ENCODE data around the gene INSYN2A.

DNA sequence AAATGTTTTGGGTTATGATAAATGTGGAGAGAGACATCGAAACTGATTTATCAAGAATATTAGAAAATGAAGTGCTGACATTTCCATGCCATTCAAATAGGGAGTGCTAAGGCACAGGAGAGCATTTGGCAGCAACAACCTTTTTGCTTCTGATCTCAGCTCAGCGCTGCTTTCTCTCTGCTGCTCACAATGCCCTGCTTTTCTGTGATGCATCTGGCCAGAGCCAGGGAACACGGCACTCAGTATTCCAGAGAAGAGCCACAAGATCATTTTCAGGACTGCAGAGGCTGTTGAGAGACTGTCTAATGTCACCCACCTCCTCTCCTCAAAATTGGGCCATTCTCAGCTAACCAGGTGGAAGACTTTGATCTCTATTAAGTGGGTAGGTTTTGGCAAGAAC is 28.1 kb downstream of the INSYN2A start:
- TF ChIP-seq, protein P1, sequence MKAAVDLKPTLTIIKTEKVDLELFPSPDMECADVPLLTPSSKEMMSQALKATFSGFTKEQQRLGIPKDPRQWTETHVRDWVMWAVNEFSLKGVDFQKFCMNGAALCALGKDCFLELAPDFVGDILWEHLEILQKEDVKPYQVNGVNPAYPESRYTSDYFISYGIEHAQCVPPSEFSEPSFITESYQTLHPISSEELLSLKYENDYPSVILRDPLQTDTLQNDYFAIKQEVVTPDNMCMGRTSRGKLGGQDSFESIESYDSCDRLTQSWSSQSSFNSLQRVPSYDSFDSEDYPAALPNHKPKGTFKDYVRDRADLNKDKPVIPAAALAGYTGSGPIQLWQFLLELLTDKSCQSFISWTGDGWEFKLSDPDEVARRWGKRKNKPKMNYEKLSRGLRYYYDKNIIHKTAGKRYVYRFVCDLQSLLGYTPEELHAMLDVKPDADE (IDR thresholded peaks at IDR 0.05), result no peak
- TF ChIP-seq EZH2 (IDR thresholded peaks at IDR 0.05; ENCODE audit: low read depth, unreplicated experiment), result no peak
- TF ChIP-seq ZNF331 (CRISPR knock-in tag; IDR thresholded peaks at IDR 0.05; ENCODE audit: low read depth), result no peak
- TF ChIP-seq, protein P2, sequence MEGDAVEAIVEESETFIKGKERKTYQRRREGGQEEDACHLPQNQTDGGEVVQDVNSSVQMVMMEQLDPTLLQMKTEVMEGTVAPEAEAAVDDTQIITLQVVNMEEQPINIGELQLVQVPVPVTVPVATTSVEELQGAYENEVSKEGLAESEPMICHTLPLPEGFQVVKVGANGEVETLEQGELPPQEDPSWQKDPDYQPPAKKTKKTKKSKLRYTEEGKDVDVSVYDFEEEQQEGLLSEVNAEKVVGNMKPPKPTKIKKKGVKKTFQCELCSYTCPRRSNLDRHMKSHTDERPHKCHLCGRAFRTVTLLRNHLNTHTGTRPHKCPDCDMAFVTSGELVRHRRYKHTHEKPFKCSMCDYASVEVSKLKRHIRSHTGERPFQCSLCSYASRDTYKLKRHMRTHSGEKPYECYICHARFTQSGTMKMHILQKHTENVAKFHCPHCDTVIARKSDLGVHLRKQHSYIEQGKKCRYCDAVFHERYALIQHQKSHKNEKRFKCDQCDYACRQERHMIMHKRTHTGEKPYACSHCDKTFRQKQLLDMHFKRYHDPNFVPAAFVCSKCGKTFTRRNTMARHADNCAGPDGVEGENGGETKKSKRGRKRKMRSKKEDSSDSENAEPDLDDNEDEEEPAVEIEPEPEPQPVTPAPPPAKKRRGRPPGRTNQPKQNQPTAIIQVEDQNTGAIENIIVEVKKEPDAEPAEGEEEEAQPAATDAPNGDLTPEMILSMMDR (conservative IDR thresholded peaks at IDR 0.05; ENCODE audit: low read depth in 2 of 2), result no peak
- TF ChIP-seq CREB1 (CRISPR knock-in tag; IDR thresholded peaks at IDR 0.05; ENCODE audit: low read depth), result no peak
- no peak for TF ChIP-seq JUNB (IDR thresholded peaks at IDR 0.05; ENCODE audit: unreplicated experiment)
- no peak for TF ChIP-seq POLR2AphosphoS5 (IDR thresholded peaks at IDR 0.05; ENCODE audit: low read depth)
- TF ChIP-seq EZH2phosphoT487 (IDR thresholded peaks at IDR 0.05; ENCODE audit: unreplicated experiment), result no peak
- TF ChIP-seq, protein P3, sequence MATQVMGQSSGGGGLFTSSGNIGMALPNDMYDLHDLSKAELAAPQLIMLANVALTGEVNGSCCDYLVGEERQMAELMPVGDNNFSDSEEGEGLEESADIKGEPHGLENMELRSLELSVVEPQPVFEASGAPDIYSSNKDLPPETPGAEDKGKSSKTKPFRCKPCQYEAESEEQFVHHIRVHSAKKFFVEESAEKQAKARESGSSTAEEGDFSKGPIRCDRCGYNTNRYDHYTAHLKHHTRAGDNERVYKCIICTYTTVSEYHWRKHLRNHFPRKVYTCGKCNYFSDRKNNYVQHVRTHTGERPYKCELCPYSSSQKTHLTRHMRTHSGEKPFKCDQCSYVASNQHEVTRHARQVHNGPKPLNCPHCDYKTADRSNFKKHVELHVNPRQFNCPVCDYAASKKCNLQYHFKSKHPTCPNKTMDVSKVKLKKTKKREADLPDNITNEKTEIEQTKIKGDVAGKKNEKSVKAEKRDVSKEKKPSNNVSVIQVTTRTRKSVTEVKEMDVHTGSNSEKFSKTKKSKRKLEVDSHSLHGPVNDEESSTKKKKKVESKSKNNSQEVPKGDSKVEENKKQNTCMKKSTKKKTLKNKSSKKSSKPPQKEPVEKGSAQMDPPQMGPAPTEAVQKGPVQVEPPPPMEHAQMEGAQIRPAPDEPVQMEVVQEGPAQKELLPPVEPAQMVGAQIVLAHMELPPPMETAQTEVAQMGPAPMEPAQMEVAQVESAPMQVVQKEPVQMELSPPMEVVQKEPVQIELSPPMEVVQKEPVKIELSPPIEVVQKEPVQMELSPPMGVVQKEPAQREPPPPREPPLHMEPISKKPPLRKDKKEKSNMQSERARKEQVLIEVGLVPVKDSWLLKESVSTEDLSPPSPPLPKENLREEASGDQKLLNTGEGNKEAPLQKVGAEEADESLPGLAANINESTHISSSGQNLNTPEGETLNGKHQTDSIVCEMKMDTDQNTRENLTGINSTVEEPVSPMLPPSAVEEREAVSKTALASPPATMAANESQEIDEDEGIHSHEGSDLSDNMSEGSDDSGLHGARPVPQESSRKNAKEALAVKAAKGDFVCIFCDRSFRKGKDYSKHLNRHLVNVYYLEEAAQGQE (IDR thresholded peaks at IDR 0.05; ENCODE audit: unreplicated experiment), result no peak
- no peak for TF ChIP-seq STAT1 (IDR thresholded peaks at IDR 0.05; ENCODE audit: unreplicated experiment)

Measured in GM23338 (cell line).